SK-N-SH treated with all-trans-retinoic acid at 6 μM for 48 hours (cell line): ENCODE data around the gene SHANK1.

ENCODE experiments used
- ARNTL ChIP-seq: fragments of 450-650 bp; formaldehyde crosslinking; IDR thresholded peaks from 2 replicates; pipeline ENCODE4 v1.5.0; 2020; ENCODE audit warnings: low read depth, mild to moderate bottlenecking, moderate library complexity, borderline replicate concordance
- ISL1 ChIP-seq: fragments of 250-450 bp; sonication (Bioruptor Pico); IDR thresholded peaks from 2 replicates; pipeline ENCODE4 v2.1.2; 2022; ENCODE audit warnings: mild to moderate bottlenecking, moderate library complexity
- RARB ChIP-seq: fragments of 250-450 bp; sonication (Bioruptor Pico); IDR thresholded peaks from 2 replicates; pipeline ENCODE4 v1.8.0; 2021; ENCODE audit warnings: mild to moderate bottlenecking, moderate library complexity
- ZC3H10 ChIP-seq: fragments of 250-450 bp; sonication (Bioruptor Pico); IDR thresholded peaks from 2 replicates; pipeline ENCODE4 v1.5.1; 2021; ENCODE audit warnings: mild to moderate bottlenecking, moderate library complexity
- ZFP3 ChIP-seq: fragments of 250-450 bp; sonication (Bioruptor Pico); IDR thresholded peaks from 2 replicates; pipeline ENCODE4 v1.5.0; 2020; ENCODE audit warnings: mild to moderate bottlenecking, moderate library complexity
- ZFP30 ChIP-seq: fragments of 450-650 bp; formaldehyde crosslinking; IDR thresholded peaks from 2 replicates; pipeline ENCODE4 v1.5.0; 2022; ENCODE audit warnings: mild to moderate bottlenecking, moderate library complexity
- ZNF565 ChIP-seq: fragments of 450-650 bp; formaldehyde crosslinking; conservative IDR thresholded peaks from 2 replicates; pipeline ENCODE4 v1.5.0; 2020; ENCODE audit warnings: low read depth, mild to moderate bottlenecking, moderate library complexity
- ZNF70 ChIP-seq: fragments of 450-650 bp; formaldehyde crosslinking; IDR thresholded peaks from 2 replicates; pipeline ENCODE4 v1.5.0; 2020; ENCODE audit warnings: mild to moderate bottlenecking, moderate library complexity
- TF ChIP-seq, protein P1 (sequence below): fragments of 250-450 bp; sonication (Bioruptor Pico); IDR thresholded peaks from 2 replicates; pipeline ENCODE4 v1.5.0; 2020; ENCODE audit warnings: mild to moderate bottlenecking, moderate library complexity
- TF ChIP-seq, protein P2 (sequence below): fragments of 250-450 bp; sonication (Bioruptor Pico); IDR thresholded peaks from 2 replicates; pipeline ENCODE4 v1.5.1; 2020; ENCODE audit warnings: low read depth, mild to moderate bottlenecking, moderate library complexity
- TF ChIP-seq, protein P3 (sequence below): fragments of 250-450 bp; sonication (Bioruptor Pico); IDR thresholded peaks from 2 replicates; pipeline ENCODE4 v1.8.0; 2020; ENCODE audit warnings: mild to moderate bottlenecking, moderate library complexity, borderline replicate concordance
- TF ChIP-seq, protein P4 (sequence below): fragments of 250-450 bp; sonication (Bioruptor Pico); IDR thresholded peaks from 2 replicates; pipeline ENCODE4 v1.8.0; 2021; ENCODE audit warnings: low read depth, mild to moderate bottlenecking, moderate library complexity, borderline replicate concordance

DNA sequence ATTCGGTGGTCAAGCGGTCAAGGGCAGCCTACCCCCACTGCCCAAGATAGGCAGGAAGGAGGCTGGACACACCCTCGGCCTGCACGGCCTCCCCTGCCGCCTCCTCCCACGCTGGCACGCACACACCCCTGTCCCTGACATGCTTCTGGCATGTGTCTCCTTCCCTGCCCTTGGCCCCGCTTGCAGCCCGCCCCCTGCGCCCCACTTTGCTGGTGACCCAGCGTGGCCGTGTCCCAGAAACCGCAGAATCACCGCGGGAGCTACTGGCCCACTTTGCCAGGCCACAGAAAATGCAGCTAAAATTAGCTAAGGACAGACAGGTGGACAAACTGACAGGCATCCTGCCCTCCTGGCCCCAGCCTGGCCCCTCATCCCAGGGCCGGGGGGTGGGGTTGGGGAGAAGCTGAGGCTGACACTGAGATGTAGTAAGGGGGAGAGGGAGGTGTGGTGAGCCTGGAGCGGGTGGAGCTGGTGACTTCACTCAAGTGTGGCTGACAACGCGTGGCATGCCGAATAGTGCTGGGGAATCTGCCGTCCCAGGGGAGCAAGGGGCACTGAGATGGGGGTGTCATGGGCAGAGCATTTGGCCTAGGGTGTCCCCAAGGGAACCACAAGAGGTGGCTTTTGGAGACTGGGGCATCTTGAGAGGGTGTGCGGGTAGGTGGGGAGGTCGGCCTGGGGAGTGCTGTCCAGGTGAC lies 2.4 kb downstream of the SHANK1 start:
- TF ChIP-seq ZNF565 (CRISPR knock-in tag) = no peak
- no peak for TF ChIP-seq ZFP30
- TF ChIP-seq ARNTL = no peak
- TF ChIP-seq, protein P1, sequence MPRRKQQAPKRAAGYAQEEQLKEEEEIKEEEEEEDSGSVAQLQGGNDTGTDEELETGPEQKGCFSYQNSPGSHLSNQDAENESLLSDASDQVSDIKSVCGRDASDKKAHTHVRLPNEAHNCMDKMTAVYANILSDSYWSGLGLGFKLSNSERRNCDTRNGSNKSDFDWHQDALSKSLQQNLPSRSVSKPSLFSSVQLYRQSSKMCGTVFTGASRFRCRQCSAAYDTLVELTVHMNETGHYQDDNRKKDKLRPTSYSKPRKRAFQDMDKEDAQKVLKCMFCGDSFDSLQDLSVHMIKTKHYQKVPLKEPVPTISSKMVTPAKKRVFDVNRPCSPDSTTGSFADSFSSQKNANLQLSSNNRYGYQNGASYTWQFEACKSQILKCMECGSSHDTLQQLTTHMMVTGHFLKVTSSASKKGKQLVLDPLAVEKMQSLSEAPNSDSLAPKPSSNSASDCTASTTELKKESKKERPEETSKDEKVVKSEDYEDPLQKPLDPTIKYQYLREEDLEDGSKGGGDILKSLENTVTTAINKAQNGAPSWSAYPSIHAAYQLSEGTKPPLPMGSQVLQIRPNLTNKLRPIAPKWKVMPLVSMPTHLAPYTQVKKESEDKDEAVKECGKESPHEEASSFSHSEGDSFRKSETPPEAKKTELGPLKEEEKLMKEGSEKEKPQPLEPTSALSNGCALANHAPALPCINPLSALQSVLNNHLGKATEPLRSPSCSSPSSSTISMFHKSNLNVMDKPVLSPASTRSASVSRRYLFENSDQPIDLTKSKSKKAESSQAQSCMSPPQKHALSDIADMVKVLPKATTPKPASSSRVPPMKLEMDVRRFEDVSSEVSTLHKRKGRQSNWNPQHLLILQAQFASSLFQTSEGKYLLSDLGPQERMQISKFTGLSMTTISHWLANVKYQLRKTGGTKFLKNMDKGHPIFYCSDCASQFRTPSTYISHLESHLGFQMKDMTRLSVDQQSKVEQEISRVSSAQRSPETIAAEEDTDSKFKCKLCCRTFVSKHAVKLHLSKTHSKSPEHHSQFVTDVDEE (CRISPR knock-in tag) = no peak
- no peak for TF ChIP-seq RARB
- TF ChIP-seq, protein P2, sequence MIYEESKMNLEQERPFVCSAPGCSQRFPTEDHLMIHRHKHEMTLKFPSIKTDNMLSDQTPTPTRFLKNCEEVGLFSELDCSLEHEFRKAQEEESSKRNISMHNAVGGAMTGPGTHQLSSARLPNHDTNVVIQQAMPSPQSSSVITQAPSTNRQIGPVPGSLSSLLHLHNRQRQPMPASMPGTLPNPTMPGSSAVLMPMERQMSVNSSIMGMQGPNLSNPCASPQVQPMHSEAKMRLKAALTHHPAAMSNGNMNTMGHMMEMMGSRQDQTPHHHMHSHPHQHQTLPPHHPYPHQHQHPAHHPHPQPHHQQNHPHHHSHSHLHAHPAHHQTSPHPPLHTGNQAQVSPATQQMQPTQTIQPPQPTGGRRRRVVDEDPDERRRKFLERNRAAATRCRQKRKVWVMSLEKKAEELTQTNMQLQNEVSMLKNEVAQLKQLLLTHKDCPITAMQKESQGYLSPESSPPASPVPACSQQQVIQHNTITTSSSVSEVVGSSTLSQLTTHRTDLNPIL (CRISPR knock-in tag) = no peak
- no peak for TF ChIP-seq ZNF70 (CRISPR knock-in tag)
- TF ChIP-seq, protein P3, sequence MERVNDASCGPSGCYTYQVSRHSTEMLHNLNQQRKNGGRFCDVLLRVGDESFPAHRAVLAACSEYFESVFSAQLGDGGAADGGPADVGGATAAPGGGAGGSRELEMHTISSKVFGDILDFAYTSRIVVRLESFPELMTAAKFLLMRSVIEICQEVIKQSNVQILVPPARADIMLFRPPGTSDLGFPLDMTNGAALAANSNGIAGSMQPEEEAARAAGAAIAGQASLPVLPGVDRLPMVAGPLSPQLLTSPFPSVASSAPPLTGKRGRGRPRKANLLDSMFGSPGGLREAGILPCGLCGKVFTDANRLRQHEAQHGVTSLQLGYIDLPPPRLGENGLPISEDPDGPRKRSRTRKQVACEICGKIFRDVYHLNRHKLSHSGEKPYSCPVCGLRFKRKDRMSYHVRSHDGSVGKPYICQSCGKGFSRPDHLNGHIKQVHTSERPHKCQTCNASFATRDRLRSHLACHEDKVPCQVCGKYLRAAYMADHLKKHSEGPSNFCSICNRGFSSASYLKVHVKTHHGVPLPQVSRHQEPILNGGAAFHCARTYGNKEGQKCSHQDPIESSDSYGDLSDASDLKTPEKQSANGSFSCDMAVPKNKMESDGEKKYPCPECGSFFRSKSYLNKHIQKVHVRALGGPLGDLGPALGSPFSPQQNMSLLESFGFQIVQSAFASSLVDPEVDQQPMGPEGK (CRISPR knock-in tag) = no peak
- TF ChIP-seq, protein P4, sequence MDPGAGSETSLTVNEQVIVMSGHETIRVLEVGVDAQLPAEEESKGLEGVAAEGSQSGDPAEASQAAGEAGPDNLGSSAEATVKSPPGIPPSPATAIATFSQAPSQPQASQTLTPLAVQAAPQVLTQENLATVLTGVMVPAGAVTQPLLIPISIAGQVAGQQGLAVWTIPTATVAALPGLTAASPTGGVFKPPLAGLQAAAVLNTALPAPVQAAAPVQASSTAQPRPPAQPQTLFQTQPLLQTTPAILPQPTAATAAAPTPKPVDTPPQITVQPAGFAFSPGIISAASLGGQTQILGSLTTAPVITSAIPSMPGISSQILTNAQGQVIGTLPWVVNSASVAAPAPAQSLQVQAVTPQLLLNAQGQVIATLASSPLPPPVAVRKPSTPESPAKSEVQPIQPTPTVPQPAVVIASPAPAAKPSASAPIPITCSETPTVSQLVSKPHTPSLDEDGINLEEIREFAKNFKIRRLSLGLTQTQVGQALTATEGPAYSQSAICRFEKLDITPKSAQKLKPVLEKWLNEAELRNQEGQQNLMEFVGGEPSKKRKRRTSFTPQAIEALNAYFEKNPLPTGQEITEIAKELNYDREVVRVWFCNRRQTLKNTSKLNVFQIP (CRISPR knock-in tag) = no peak
- no peak for TF ChIP-seq ISL1
- TF ChIP-seq ZFP3 (CRISPR knock-in tag) = no peak
- no peak for TF ChIP-seq ZC3H10 (CRISPR knock-in tag)
